Vagina (tissue), 2 donors: ENCODE results near the gene SPOP.

Source experiments
- POLR2A ChIP-seq, 2 donors: fragments of 450-650 bp; IDR thresholded peaks; one replicate each; pipeline ENCODE4 v1.6.1; 2017; ENCODE audit warnings: antibody characterized with exemption in 2 of 2, mild to moderate bottlenecking in 2 of 2, moderate library complexity in 2 of 2
- POLR2AphosphoS5 ChIP-seq, 2 donors: sonication (generic); formaldehyde crosslinking; IDR thresholded peaks; one replicate each; pipeline ENCODE4 v1.9.0; 2017; ENCODE audit warnings: antibody characterized with exemption in 2 of 2, mild to moderate bottlenecking in 2 of 2, low read depth in 1 of 2; ENCODE audit not compliant: insufficient read depth in 1 of 2
- TF ChIP-seq, protein P1 (sequence below), 3 experiments: fragments of 450-650 bp in 2 of 3; fragments of 200-600 bp in 1 of 3; sonication (generic) in 1 of 3; IDR thresholded peaks; one replicate each; pipeline ENCODE4 v1.5.1; 2017 to 2019; ENCODE audit warnings: antibody characterized with exemption in 3 of 3, mild to moderate bottlenecking in 2 of 3, moderate library complexity in 2 of 3

DNA sequence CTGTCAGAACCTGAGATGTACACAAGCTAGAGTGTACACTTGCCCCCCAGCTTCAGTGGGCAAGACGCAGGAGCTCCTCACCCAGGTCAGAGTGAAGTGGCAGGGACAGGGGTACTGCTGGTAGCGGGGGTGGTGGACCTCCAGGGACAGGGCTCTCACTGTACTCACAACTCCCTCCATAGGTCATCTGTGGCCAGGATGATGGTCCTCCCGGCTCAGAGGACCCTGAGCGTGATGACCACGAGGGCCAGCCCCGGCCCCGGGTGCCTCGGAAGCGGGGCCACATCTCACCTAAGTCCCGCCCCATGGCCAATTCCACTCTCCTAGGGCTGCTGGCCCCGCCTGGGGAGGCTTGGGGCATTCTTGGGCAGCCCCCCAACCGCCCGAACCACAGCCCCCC lies 99.5 kb downstream of the SPOP start:
- TF ChIP-seq, protein P1, sequence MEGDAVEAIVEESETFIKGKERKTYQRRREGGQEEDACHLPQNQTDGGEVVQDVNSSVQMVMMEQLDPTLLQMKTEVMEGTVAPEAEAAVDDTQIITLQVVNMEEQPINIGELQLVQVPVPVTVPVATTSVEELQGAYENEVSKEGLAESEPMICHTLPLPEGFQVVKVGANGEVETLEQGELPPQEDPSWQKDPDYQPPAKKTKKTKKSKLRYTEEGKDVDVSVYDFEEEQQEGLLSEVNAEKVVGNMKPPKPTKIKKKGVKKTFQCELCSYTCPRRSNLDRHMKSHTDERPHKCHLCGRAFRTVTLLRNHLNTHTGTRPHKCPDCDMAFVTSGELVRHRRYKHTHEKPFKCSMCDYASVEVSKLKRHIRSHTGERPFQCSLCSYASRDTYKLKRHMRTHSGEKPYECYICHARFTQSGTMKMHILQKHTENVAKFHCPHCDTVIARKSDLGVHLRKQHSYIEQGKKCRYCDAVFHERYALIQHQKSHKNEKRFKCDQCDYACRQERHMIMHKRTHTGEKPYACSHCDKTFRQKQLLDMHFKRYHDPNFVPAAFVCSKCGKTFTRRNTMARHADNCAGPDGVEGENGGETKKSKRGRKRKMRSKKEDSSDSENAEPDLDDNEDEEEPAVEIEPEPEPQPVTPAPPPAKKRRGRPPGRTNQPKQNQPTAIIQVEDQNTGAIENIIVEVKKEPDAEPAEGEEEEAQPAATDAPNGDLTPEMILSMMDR (IDR thresholded peaks at IDR 0.05) = no peak
- TF ChIP-seq POLR2A (IDR thresholded peaks at IDR 0.05) (no peak), POLR2AphosphoS5 (IDR thresholded peaks at IDR 0.05; ENCODE audit: insufficient read depth in 1 of 2, low read depth in 1 of 2) (no peak)
